A673 (cell line): ENCODE results near the gene ITGA1. TPM values are rescaled to one million over a fixed set of nuclear protein-coding genes. Genes with fewer than 3 reads are reported as not detected.
A peak's percentile ranks its signal among the peaks of the same experiment; 100 is the strongest.

Source experiments
- BruUV-seq: library from RNA; stranded (reverse); fragments of 400-500 nt; replicated peaks from 2 replicates; lab custom pipeline; 2021; lab: Mats Ljungman, UMichigan
- CTCF ChIA-PET: fragments of 300-600 bp; sonication (Branson Sonifier 250); formaldehyde crosslinking; loops from one replicate; lab custom pipeline; 2022; ENCODE audit warnings: antibody characterized with exemption; lab: Charles Lee
- POLR2A ChIA-PET: fragments of 300-600 bp; sonication (Branson Sonifier 250); formaldehyde crosslinking; loops from one replicate; lab custom pipeline; 2022; ENCODE audit warnings: antibody characterized with exemption; ENCODE audit not compliant: low non-redundant PET; lab: Charles Lee
- DNase-seq: peaks from one replicate; pipeline ENCODE4 v3.0.0-alpha.2; 2015; ENCODE audit warnings: low spot score
- H3K27ac ChIP-seq: fragments of 200-600 bp; sonication (generic); 2 replicates; pipeline ENCODE4 v1.5.1; 2016; ENCODE audit warnings: mixed run types, low read depth, mild to moderate bottlenecking, mixed read lengths, antibody characterized with exemption, low read length; ENCODE audit not compliant: poor library complexity, severe bottlenecking
- H3K27me3 ChIP-seq: fragments of 200-600 bp; sonication (generic); replicated peaks from 2 replicates; pipeline ENCODE4 v1.6.1; 2017; ENCODE audit warnings: mixed run types, low read depth, mild to moderate bottlenecking, mixed read lengths, antibody characterized with exemption, low read length; ENCODE audit not compliant: insufficient read depth, poor library complexity
- H3K36me3 ChIP-seq: fragments of 200-600 bp; sonication (generic); 2 replicates; pipeline ENCODE4 v1.6.1; 2016; ENCODE audit warnings: mixed run types, mild to moderate bottlenecking, mixed read lengths, antibody characterized with exemption, low read length; ENCODE audit not compliant: insufficient read depth, poor library complexity, severe bottlenecking
- H3K4me1 ChIP-seq: fragments of 200-600 bp; sonication (generic); 2 replicates; pipeline ENCODE4 v1.6.1; 2017; ENCODE audit warnings: mixed run types, mild to moderate bottlenecking, mixed read lengths, antibody characterized with exemption, low read length; ENCODE audit not compliant: insufficient read depth, poor library complexity, severe bottlenecking
- H3K4me3 ChIP-seq: fragments of 200-600 bp; sonication (generic); 2 replicates; pipeline ENCODE4 v1.5.1; 2016; ENCODE audit warnings: low read depth, mixed run types, mild to moderate bottlenecking, mixed read lengths, low read length; ENCODE audit not compliant: poor library complexity, severe bottlenecking
- H3K9me3 ChIP-seq: fragments of 200-600 bp; sonication (generic); 2 replicates; pipeline ENCODE4 v1.6.1; 2016; ENCODE audit warnings: mixed run types, low read depth, mild to moderate bottlenecking, mixed read lengths, antibody characterized with exemption, low read length; ENCODE audit not compliant: poor library complexity, severe bottlenecking
- CTCF ChIP-seq: fragments of 300-800, 200-600 bp; sonication (generic); conservative IDR thresholded peaks from 2 replicates; pipeline ENCODE4 v1.5.1; 2017; ENCODE audit warnings: low read depth, mild to moderate bottlenecking, antibody characterized with exemption, low read length, moderate library complexity, mixed read lengths
- EZH2 ChIP-seq: fragments of 200-600 bp; sonication (generic); IDR thresholded peaks from 2 replicates; pipeline ENCODE4 v1.6.1; 2017; ENCODE audit warnings: borderline replicate concordance, low read depth, mild to moderate bottlenecking, mixed read lengths, antibody characterized with exemption, low read length; ENCODE audit not compliant: poor library complexity, severe bottlenecking
- intact Hi-C: fragments of 100-400 bp; cut with micrococcal nuclease; formaldehyde crosslinking; loops from one replicate; pipeline ENCODE4 v1.10.0; 2022; ENCODE audit not compliant: unreplicated experiment
- total RNA-seq: library from RNA; stranded (reverse); gene quantifications from 2 replicates; pipeline ENCODE4 v1.2.3, GENCODE V29; 2021

Gene ITGA1
- total RNA-seq, 1 experiment from 2014 or later: 8.1 TPM

- no peak for DNase-seq
- ChIA-PET POLR2A (no interaction called here), CTCF (no interaction called here)
- Histone ChIP-seq H3K4me1 (peaks cover 26% of the 10 kb centered on the region), H3K4me3 (no peak overlapping the region), H3K36me3 (no peaks in the 10 kb centered on the region), H3K9me3 (no peaks in the 10 kb centered on the region), H3K27ac (no peak overlapping the region), H3K27me3 (no peaks in the 10 kb centered on the region)
- intact Hi-C loops: no loop called here
- TF ChIP-seq EZH2 (no peak), CTCF (no peak)
- BruUV-seq: no TSS peak
Observed at GRCh38 chr5:52893863-52894262, 106.1 kb downstream of the ITGA1 start.

- H3K27me3 ChIP-seq: no peaks in the 10 kb centered on the region
- no peak for DNase-seq
- intact Hi-C loops: no loop called here
- H3K4me3 ChIP-seq: no peak overlapping the region
- peaks cover 26% of the 10 kb centered on the region for H3K4me1 ChIP-seq
- TF ChIP-seq EZH2 (no peak), CTCF (no peak)
- ChIA-PET POLR2A (no interaction called here), CTCF (no interaction called here)
- no peaks in the 10 kb centered on the region for H3K36me3 ChIP-seq
- no peak overlapping the region for H3K27ac ChIP-seq
- no peaks in the 10 kb centered on the region for H3K9me3 ChIP-seq
- BruUV-seq: no TSS peak
Observed at GRCh38 chr5:52894451-52894850, 106.7 kb downstream of the ITGA1 start.

- H3K9me3 ChIP-seq: no peaks in the 10 kb centered on the region
- no peaks in the 10 kb centered on the region for H3K27me3 ChIP-seq
- peaks cover 26% of the 10 kb centered on the region for H3K4me1 ChIP-seq
- DNase-seq: peak; percentile 30
- ChIA-PET POLR2A (no interaction called here), CTCF (no interaction called here)
- no peak overlapping the region for H3K4me3 ChIP-seq
- H3K36me3 ChIP-seq: no peaks in the 10 kb centered on the region
- TF ChIP-seq EZH2: no peak
- TF ChIP-seq CTCF: no peak
- no TSS peak for BruUV-seq
- H3K27ac ChIP-seq: peak overlapping the region; percentile 56
- intact Hi-C loops: no loop called here
Observed at GRCh38 chr5:52895075-52895474, 107.4 kb downstream of the ITGA1 start.
